Measurements from ENCODE around the gene CNMD. TPM values are rescaled to one million over a fixed set of nuclear protein-coding genes. Genes with fewer than 3 reads are reported as not detected.

Gene CNMD
- total and polyA plus RNA-seq, 2 of the 8 experiments (the other 6 are each of a cell fraction or from before 2014, with no cell fraction given) = 87.4 to 113 TPM

DNA sequence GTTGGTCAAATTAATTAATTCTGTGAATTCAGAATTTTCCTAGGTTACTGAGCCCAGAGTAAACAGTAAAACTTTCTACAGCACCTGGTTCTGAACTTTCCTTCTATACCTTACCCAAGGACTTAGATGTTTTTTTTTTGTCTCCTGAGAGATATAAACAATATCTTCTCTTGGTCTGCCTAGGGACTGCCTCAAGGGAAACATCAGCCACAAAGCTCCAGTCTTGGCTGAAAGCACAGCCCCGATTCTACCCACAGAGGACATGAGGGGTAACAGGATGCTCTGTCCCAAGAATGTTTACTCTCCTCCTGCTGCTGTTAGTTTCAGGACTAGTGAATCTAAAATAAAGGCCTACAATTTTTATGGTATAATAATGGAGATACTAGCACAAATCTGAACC, 14.3 kb downstream of the CNMD start:
- POLR2A ChIA-PET (ENCODE audit: partially characterized antibody) = interaction anchor here (1.7 to 2.7 kb wide), 2 partner anchors 14 kb away, joined by 5 to 10 read pairs; partner anchors contain the start of gene CNMD
- Histone ChIP-seq H4K5ac (ENCODE audit: insufficient read length, low read depth, low read length) (no peak overlapping the region), H4K20me1 (replicated peaks in 1 of 2; ENCODE audit: control insufficient read depth in 1 of 2, insufficient read depth in 2 of 2, low read length in 2 of 2) (no peaks in the 10 kb centered on the region), H3K36me3 (ENCODE audit: control insufficient read depth in 2 of 4, insufficient read depth in 4 of 4, low read length in 3 of 4) (peaks cover 7 to 69% (median 35%) of the 10 kb centered on the region in 4 experiments; a peak in 7 of 8 replicates), H3K9ac (replicated peaks in 1 of 4; ENCODE audit: extremely low read depth in 1 of 4, low read depth in 3 of 4, low read length in 3 of 4) (no peak overlapping the region), H2BK120ac (replicated peaks; ENCODE audit: low read depth, low read length) (no peak overlapping the region), H3K23me2 (ENCODE audit: low read depth, low read length) (no peaks in the 10 kb centered on the region; the same call in 1 of the 2 replicates), H3K14ac (ENCODE audit: insufficient read length) (no peak overlapping the region), H3K79me2 (ENCODE audit: control insufficient read depth in 1 of 2, insufficient read depth in 2 of 2, low read length in 2 of 2) (no peaks in the 10 kb centered on the region), H2AFZ (ENCODE audit: low read length) (no peak overlapping the region), H3K4ac (replicated peaks; ENCODE audit: insufficient read length, low read depth, low read length) (no peak overlapping the region), H2BK20ac (ENCODE audit: low read length) (no peak overlapping the region), H2BK5ac (ENCODE audit: low read depth, low read length) (no peak overlapping the region), H3K56ac (replicated peaks; ENCODE audit: insufficient read length, low read depth, low read length) (no peak overlapping the region), H4K91ac (replicated peaks; ENCODE audit: insufficient read length, low read length) (no peak overlapping the region), H3K4me2 (ENCODE audit: insufficient read depth in 1 of 2, low read depth in 2 of 2, low read length in 2 of 2) (no peak overlapping the region), H2AK5ac (ENCODE audit: low read depth, low read length) (no peak overlapping the region), H2BK15ac (ENCODE audit: low read length) (no peak overlapping the region), H3K27ac (ENCODE audit: low read depth, low read length) (no peak overlapping the region), H3K27me3 (replicated peaks in 1 of 4; ENCODE audit: control insufficient read depth in 3 of 4, extremely low read depth in 1 of 4, insufficient read depth in 3 of 4, low read length in 3 of 4) (no peaks in the 10 kb centered on the region), H4K8ac (ENCODE audit: extremely low read depth, insufficient read depth, low read length) (no peak overlapping the region), H3K23ac (ENCODE audit: insufficient read length) (no peak overlapping the region), H3K4me1 (replicated peaks in 1 of 4; ENCODE audit: control insufficient read depth in 3 of 4, insufficient read depth in 4 of 4, low read length in 3 of 4) (peaks cover 0 to 4% (median 1%) of the 10 kb centered on the region in 4 experiments; a peak in 4 of 7 replicates), H3K79me1 (ENCODE audit: low read depth, low read length) (peaks cover 2% of the 10 kb centered on the region; the same call in 1 of the 2 replicates), H3K4me3 (ENCODE audit: extremely low read depth in 1 of 4, insufficient read depth in 2 of 4, low read depth in 3 of 4, low read length in 4 of 4) (no peak overlapping the region), H2BK12ac (ENCODE audit: low read depth, low read length) (no peak overlapping the region), H3K18ac (ENCODE audit: extremely low read depth, low read length) (no peak overlapping the region), H3K9me3 (ENCODE audit: insufficient read depth in 2 of 2, low read depth in 1 of 2, low read length in 1 of 2) (peaks cover 16 to 29% of the 10 kb centered on the region in 2 experiments)
- CTCF ChIA-PET (ENCODE audit: partially characterized antibody) = interaction anchor here (1.1 to 3.9 kb wide), 9 partner anchors 10 to 124 kb away, joined by 3 to 28 read pairs (median 4); partner anchors contain the start of gene CNMD
- FAIRE-seq (no peak), DNase-seq (ENCODE audit: low read depth in 1 of 2, low spot score in 2 of 2) (no peak)
- TF ChIP-seq EGR1 (IDR thresholded peaks at IDR 0.05; ENCODE audit: borderline replicate concordance, low read depth, low read length) (no peak), RNF2 (IDR thresholded peaks at IDR 0.05; ENCODE audit: borderline replicate concordance, low read depth, low read length, missing control alignments, poor library complexity, severe bottlenecking) (no peak), GABPA (IDR thresholded peaks at IDR 0.05; ENCODE audit: borderline replicate concordance, insufficient read depth, low read length) (no peak), CHD1 (IDR thresholded peaks at IDR 0.05; ENCODE audit: low read depth, low read length) (no peak), EP300 (IDR thresholded peaks at IDR 0.05; ENCODE audit: borderline replicate concordance in 1 of 2, low read depth in 2 of 2, low read length in 2 of 2) (no peak), KDM5A (IDR thresholded peaks at IDR 0.05; ENCODE audit: low read length) (no peak)
- TF ChIP-seq, protein P1, sequence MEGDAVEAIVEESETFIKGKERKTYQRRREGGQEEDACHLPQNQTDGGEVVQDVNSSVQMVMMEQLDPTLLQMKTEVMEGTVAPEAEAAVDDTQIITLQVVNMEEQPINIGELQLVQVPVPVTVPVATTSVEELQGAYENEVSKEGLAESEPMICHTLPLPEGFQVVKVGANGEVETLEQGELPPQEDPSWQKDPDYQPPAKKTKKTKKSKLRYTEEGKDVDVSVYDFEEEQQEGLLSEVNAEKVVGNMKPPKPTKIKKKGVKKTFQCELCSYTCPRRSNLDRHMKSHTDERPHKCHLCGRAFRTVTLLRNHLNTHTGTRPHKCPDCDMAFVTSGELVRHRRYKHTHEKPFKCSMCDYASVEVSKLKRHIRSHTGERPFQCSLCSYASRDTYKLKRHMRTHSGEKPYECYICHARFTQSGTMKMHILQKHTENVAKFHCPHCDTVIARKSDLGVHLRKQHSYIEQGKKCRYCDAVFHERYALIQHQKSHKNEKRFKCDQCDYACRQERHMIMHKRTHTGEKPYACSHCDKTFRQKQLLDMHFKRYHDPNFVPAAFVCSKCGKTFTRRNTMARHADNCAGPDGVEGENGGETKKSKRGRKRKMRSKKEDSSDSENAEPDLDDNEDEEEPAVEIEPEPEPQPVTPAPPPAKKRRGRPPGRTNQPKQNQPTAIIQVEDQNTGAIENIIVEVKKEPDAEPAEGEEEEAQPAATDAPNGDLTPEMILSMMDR (IDR thresholded peaks at IDR 0.05; ENCODE audit: control extremely low read depth in 1 of 3, insufficient read depth in 1 of 3, low read depth in 1 of 3, low read length in 3 of 3) = no peak
- 94% methylated on average over 1 of the region's 1 CpG; no CpG with 5 or more reads in 1 of the 2 experiments for WGBS, 2 experiments (ENCODE audit: extremely low coverage in 1 of 2, insufficient coverage in 1 of 2, insufficient read length in 1 of 2, insufficient replicate concordance in 2 of 2, low coverage in 1 of 2, low lambda C conversion rate in 2 of 2, missing lambda C conversion rate in 1 of 2)

All from H1 (cell line).